Activated CD4-positive, alpha-beta T cell treated with anti-CD3 and anti-CD28 coated beads for 36 hours (primary cell): ENCODE data around the gene NT5DC2. TPM values are rescaled to one million over a fixed set of nuclear protein-coding genes. Genes with fewer than 3 reads are reported as not detected.
"Not testable (repeated sequence)": the region's sequence is repeated elsewhere in the genome, so short reads cannot be mapped to it uniquely, and the experiment has no call there.

ENCODE experiments used
- ATAC-seq: fragments of 200-7000 bp; cut with Tn5 transposase; one replicate; pipeline ENCODE4 v1.10.0; 2021; ENCODE audit warnings: mild to moderate bottlenecking, moderate library complexity
- CTCF ChIA-PET: fragments of 350-600 bp; sonication (Branson Sonifier 250); formaldehyde crosslinking; loops from one replicate; lab custom pipeline; 2021; ENCODE audit warnings: antibody characterized with exemption; lab: Charles Lee
- POLR2A ChIA-PET: fragments of 350-600 bp; sonication (Branson Sonifier 250); formaldehyde crosslinking; loops from one replicate; lab custom pipeline; 2021; ENCODE audit warnings: antibody characterized with exemption, inconsistent platforms; lab: Charles Lee
- DNase-seq: peaks from one replicate; pipeline ENCODE4 v3.0.0-alpha.2; 2020
- H3K27ac Mint-ChIP-seq: one replicate; pipeline ENCODE4 v1.8.0; 2021; ENCODE audit warnings: mixed read lengths
- H3K27me3 Mint-ChIP-seq: one replicate; pipeline ENCODE4 v1.8.0; 2021; ENCODE audit warnings: mixed read lengths
- H3K36me3 Mint-ChIP-seq: one replicate; pipeline ENCODE4 v1.8.0; 2021; ENCODE audit warnings: low read depth, mixed read lengths
- H3K4me1 Mint-ChIP-seq: one replicate; pipeline ENCODE4 v1.8.0; 2021; ENCODE audit warnings: mixed read lengths
- H3K4me3 Mint-ChIP-seq: one replicate; pipeline ENCODE4 v1.8.0; 2021; ENCODE audit warnings: mild to moderate bottlenecking, moderate library complexity, mixed read lengths
- H3K9me3 Mint-ChIP-seq: one replicate; pipeline ENCODE4 v1.8.0; 2021; ENCODE audit warnings: low read depth, mixed read lengths
- intact Hi-C, 2 experiments: fragments of 100-400 bp; cut with DNase I in 1 of 2; cut with micrococcal nuclease in 1 of 2; formaldehyde crosslinking; loops; one replicate each; pipeline versions ENCODE4 v1.14.2 to v1.15.1; 2022 to 2024; cut with DNase I, micrococcal nuclease
- total RNA-seq, 2 experiments: library from RNA; stranded (reverse); gene quantifications; one replicate each; pipeline ENCODE4 v1.2.3, GENCODE V29; 2021

NT5DC2 gene
- total RNA-seq, 2 experiments from 2014 or later: 35.6 to 59.1 TPM

DNA sequence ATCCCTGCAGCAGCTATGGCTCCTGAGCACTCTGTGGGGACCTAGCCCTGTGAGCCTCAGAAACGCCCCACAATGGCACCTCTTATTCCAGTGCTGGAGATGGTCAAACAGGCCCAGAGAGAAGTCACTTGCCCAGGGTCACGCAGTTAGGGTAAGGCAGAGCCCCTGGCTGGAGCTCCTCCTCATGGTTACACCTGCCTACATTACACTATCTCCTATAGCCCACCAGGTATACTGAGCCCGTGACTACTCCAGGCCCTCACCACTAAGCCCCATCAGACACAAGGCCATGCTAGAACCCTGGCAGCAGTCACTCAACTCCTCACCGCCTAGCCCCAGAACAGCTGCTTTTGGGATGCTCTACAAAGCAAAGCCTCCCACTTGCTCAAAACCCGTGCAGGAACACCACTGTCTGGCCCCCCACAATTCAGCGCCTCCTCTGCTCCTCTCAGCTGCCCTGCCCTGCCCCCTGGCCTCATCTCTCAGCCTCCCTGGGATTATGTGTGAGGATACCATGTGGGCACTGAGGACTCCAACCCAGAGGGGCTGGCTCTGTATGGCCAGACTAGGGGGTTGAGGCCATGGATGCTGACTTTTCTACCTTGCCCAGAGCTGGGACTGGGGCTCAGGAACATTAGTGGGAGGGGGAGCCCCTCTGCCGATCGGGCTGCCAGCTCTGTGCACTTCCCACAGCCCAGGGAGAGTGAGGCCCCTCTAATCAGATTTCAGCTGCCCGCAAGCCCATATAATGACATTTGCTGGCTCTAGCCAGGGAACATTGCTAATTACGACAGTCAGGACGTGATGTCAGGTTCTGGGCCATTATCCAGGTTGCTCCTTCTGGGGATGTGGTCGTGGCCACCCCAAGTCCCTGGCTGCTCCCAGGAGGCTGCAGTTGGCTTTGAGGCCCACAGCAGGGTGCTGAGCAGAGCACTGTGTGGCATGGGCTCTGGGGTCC lies 4.0 kb downstream of the NT5DC2 start:
- intact Hi-C loops: loop anchor here in 1 of 2 experiments (5.0 to 10.0 kb wide), 2 partner anchors 818 to 1145 kb away; partner anchors contain the start of genes DCP1A and MANF
- DNase-seq (no peak), ATAC-seq (no peak)
- POLR2A ChIA-PET: no interaction called here
- Mint-ChIP-seq H3K4me1 (peaks cover 5% of the 10 kb centered on the region), H3K36me3 (peaks cover 3% of the 10 kb centered on the region), H3K27ac (no peak overlapping the region), H3K4me3 (no peak overlapping the region), H3K27me3 (no peaks in the 10 kb centered on the region), H3K9me3 (no peaks in the 10 kb centered on the region)
- CTCF ChIA-PET: no interaction called here

DNA sequence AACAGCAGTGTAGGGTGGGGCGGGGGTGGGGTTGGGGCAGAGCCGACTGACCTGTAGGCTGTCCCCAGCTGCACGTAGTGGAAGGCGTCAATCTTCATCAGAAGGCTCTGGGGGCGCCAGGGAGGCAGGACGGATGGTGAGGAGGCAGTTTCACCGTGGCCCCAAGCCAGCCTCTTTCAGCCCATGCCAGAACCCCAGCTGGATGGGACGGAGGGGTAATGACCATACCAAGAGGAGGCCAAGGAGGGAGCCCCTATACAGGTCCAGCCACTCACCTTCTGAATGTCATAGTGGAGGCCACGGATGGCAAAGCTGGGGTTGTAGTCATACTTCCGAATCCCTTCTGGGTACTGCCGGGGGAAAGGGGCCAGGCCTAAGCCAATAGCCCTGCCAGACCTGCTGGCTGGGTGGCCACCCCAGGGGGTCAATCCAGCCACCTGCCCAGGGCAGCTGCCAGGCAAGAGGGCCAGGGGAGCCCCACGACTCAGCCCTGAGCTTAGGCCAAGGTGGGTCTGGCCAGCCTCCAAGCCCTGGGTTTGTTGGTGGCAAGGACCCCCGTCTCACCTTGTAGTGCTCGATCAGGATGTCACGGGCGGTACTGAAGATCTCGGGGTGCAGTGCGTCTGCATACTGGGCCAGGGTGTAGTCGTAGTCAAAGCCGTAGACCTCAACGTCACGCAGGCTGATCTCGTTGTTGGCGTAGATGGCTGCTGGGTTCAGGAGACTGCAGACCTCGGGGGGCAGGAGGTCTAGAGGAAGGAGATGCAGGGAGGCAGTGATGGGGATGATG lies 4.9 kb downstream of the NT5DC2 start:
- intact Hi-C loops: no loop called here
- H3K9me3 Mint-ChIP-seq: no peaks in the 10 kb centered on the region
- H3K27me3 Mint-ChIP-seq: no peaks in the 10 kb centered on the region
- peak; percentile 1 for DNase-seq
- no peak overlapping the region for H3K4me3 Mint-ChIP-seq
- H3K4me1 Mint-ChIP-seq: peaks cover 3% of the 10 kb centered on the region
- CTCF ChIA-PET: no interaction called here
- ATAC-seq: no peak
- H3K27ac Mint-ChIP-seq: no peak overlapping the region
- POLR2A ChIA-PET: no interaction called here
- H3K36me3 Mint-ChIP-seq: peaks cover 6% of the 10 kb centered on the region

DNA sequence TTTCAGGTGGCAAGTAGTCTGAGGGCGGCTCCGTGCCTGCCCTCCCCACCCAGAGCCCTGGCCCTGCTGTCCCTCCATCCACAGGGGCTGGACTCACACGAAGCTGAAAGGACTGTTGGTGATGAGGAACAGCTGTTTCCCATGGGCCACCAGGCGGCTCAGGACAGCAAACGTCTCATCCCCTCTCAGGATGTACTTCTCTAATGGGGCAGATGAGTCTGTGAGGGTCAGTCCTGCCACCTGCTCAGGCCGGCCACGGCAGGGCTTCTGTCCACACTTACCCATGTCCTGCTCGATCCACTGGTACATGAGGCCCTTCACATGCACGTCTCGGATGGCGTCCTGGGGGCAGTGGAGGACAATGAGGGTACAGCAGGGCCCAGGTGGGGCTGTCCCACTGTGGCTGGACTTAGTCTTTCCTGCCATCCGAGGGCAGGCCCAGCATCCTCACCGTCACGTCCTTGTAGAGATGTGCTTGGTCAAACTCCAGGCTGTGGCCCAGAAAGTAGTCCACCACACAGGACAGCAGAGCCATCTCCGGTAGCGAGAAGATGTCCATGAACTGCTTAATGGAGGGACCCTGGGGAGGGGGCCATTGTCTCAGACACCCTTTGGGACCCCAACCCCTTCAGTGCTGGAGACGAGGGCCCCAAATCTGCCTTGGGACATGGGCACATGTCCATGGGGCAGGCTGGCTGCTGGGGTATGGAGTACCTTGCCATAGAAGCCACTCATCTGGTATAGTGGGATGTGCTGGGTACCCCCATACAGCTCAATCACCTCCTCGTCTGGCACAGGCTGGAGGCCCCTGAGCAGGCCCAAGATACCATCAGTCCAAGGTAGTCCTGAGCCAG lies 5.7 kb downstream of the NT5DC2 start:
- Mint-ChIP-seq H3K4me1 (peaks cover 3% of the 10 kb centered on the region), H3K4me3 (no peak overlapping the region), H3K36me3 (peaks cover 6% of the 10 kb centered on the region), H3K9me3 (no peaks in the 10 kb centered on the region), H3K27ac (no peak overlapping the region), H3K27me3 (no peaks in the 10 kb centered on the region)
- ATAC-seq (no peak), DNase-seq (peak; percentile 1)
- POLR2A ChIA-PET: no interaction called here
- intact Hi-C loops: no loop called here
- CTCF ChIA-PET: no interaction called here

DNA sequence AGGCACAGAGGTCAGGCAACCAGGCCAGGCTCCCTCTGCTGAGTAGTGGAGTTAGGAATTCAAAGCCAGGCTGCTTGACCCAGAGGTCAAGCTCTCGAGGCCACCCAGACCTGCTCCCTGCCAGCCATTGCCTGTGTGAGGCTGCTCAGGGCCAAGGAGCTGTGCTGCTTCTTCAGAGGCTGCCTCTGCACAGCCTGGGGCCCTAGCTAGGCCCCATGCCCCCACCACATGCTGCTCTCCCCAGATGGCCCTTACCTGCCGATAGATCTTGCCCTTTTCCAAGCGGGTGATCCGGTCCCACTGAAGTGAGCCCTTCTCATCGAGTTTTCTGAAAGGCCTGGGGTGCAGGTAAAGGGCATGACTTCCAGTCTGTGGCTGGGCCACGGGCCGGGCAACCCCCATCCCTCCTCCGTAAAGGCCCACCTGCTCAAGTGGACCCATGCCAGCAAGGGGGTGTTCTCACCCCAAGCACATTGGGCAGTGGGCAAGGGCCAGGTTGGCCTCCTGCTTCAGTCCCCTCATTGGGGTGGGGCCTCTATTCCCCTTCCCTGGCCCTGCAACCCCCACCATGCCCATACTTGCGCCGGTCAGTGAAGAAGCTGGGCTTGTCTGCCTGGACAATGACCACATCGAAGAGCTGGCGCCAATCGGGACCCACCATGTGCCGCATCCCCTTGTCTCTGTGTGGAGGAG lies 6.5 kb downstream of the NT5DC2 start:
- no peak for ATAC-seq
- ChIA-PET CTCF (interaction anchor here (0.6 to 1.1 kb wide), 2 partner anchors 9 to 311 kb away, joined by 3 read pairs; partner anchors contain the start of gene UQCC5), POLR2A (interaction anchor here (0.6 kb wide), 1 partner anchor 54 kb away, joined by 3 read pairs; no protein-coding TSS in a partner anchor)
- peaks cover under 1% of the 10 kb centered on the region for H3K4me1 Mint-ChIP-seq
- H3K27ac Mint-ChIP-seq: no peak overlapping the region
- no peaks in the 10 kb centered on the region for H3K9me3 Mint-ChIP-seq
- intact Hi-C loops: no loop called here
- H3K4me3 Mint-ChIP-seq: no peak overlapping the region
- H3K36me3 Mint-ChIP-seq: peaks cover 6% of the 10 kb centered on the region
- H3K27me3 Mint-ChIP-seq: no peaks in the 10 kb centered on the region
- DNase-seq: peak; percentile 2

DNA sequence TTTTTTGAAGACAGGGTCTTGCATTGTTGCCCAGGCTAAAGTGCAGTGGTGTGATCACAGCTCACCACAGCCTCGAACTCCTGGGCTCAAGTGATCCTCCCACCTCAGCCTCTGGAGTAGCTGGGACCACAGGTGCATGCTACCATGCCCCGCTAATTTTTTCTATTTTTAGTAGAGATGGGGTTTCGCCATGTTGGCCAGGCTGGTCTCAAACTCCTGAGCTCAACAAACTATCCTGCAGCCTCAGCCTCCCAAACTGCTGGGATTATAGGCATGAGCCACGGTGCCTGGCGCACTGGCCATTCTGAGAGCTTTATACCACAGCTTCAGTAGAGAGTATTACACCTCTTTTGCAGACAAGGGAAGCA lies 7.0 kb downstream of the NT5DC2 start:
- H3K4me3 Mint-ChIP-seq, intact Hi-C loops, DNase-seq, H3K27ac Mint-ChIP-seq, H3K9me3 Mint-ChIP-seq, ATAC-seq, H3K36me3 Mint-ChIP-seq, H3K27me3 Mint-ChIP-seq, H3K4me1 Mint-ChIP-seq: not testable (repeated sequence)
- CTCF ChIA-PET: interaction anchor here (0.6 to 1.1 kb wide), 2 partner anchors 9 to 310 kb away, joined by 3 read pairs; partner anchors contain the start of gene UQCC5
- POLR2A ChIA-PET: interaction anchor here (0.6 kb wide), 1 partner anchor 55 kb away, joined by 3 read pairs; no protein-coding TSS in a partner anchor

DNA sequence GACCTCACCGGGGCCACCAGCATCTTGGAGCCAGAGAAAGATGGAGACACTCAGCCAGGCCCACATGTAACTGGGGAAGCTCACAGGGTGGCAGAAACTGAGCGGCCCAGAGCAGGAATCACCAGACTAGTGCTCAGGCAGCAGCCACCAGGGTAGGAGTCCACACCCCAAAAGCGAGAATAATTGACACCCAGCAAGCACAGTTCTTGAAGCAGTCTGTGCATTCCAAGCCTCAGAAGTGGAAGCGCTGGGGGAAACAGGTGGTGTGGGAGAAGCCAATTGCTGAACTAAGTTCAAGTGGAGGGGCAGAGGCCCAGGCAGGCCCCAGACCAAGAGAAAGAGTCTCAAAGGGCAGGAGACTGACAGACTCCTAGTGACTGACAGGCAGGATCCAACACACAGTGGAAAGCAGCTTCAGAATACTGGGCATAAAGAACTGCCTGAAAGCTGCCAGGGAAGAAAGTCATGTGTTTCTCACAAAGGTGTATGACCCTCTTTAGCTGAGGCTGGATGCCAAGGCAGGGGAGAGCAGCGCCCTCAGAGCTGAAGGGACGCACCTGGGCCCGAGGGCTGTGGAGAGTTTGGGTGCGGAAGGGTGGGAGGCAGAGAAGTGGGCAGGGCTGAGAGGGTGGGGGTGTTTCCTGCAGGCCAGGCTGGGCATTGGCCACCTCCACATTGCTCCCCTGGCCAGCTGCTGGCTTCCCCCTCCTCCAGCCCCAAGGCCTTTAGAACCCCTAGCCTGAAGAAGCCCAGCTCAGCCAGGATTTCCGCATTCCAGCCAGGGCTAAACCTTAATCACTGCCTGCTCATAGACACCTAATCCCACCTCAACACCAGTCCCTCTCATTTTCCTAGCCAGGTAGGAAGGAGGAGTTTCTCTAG lies 7.7 kb downstream of the NT5DC2 start:
- POLR2A ChIA-PET: no interaction called here
- CTCF ChIA-PET: interaction anchor here (1.1 kb wide), 1 partner anchor 10 kb away, joined by 3 read pairs; the partner anchor contains the start of gene UQCC5
- intact Hi-C loops: no loop called here
- peaks cover 6% of the 10 kb centered on the region for H3K36me3 Mint-ChIP-seq
- no peaks in the 10 kb centered on the region for H3K4me1 Mint-ChIP-seq
- no peak for DNase-seq
- H3K9me3 Mint-ChIP-seq: no peaks in the 10 kb centered on the region
- no peak for ATAC-seq
- H3K27ac Mint-ChIP-seq: no peak overlapping the region
- no peaks in the 10 kb centered on the region for H3K27me3 Mint-ChIP-seq
- no peak overlapping the region for H3K4me3 Mint-ChIP-seq

DNA sequence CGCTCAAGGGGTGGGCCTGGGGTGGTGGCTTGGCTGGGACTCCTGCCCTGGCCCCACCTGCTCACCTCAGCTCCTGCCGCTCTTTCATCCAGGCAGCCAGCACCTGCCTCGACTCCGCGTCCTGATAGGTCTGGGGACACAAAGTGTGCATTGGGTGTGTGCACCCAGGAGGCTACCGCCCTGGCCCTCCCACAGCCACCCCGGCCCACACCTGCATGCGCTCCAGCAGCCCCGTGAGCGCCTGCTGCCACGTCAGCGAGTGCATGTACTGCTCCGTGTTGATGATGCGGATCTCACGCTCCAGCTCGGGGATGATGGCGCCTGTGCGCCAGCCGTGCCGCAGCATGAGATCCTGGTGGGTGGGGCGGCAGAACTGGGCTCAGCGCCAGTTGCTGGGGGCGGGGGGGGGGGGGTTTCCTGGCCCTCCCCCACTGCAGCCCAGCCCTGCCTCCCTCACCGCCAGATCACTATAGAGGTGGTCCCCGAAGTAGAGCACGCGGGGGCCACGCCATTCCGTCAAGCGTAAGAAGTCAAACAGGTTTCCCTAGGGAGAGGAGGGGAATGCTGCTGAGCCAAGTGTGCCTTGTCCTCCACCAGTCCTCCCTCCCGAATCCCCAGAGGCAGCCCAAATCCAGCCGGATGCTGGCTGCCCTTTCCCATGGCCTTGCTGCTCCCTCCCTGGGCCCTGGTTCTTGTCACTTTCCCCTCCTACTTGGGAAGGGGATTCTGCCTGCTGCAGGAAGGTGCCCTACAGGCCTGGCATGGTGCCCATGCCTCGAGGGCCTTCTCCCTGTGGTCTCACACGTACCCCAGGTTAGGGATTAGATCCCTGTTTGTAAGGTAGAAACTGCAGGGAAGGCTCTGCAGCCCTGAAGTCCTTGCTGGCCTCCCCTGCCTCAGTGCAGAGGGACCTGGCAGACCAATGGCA lies 8.6 kb downstream of the NT5DC2 start:
- DNase-seq: no peak
- ATAC-seq: no peak
- no peak overlapping the region for H3K4me3 Mint-ChIP-seq
- no peaks in the 10 kb centered on the region for H3K9me3 Mint-ChIP-seq
- intact Hi-C loops: no loop called here
- H3K27me3 Mint-ChIP-seq: no peaks in the 10 kb centered on the region
- POLR2A ChIA-PET: no interaction called here
- CTCF ChIA-PET: no interaction called here
- no peaks in the 10 kb centered on the region for H3K4me1 Mint-ChIP-seq
- H3K36me3 Mint-ChIP-seq: peaks cover 6% of the 10 kb centered on the region
- H3K27ac Mint-ChIP-seq: no peak overlapping the region

DNA sequence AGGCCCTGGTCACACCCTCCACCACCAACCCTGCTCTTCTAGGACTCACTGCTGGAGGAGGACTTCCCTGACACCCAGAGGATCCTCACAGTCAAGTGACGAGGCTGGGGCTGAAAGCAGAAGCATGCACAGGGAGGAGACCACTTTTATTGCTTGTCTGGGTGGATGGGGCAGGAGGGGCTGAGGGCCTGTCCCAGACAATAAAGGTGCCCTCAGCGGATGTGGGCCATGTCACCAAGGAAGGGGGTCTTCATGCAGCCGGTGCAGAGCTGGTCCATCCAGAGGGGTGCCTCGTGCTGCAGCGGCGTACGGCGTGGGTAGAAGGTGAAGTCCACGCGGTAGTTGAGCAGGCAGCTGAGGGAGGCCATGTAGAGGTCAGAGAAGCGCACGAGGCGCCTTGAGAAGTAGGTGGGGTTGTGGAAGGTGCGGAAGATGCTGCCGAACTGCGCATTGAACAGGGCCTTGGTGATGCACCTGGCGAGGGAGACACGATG lies 9.4 kb downstream of the NT5DC2 start:
- no peaks in the 10 kb centered on the region for H3K9me3 Mint-ChIP-seq
- peaks cover 6% of the 10 kb centered on the region for H3K36me3 Mint-ChIP-seq
- no peak overlapping the region for H3K27ac Mint-ChIP-seq
- POLR2A ChIA-PET: no interaction called here
- DNase-seq: no peak
- ATAC-seq: no peak
- no peaks in the 10 kb centered on the region for H3K27me3 Mint-ChIP-seq
- no peaks in the 10 kb centered on the region for H3K4me1 Mint-ChIP-seq
- intact Hi-C loops: no loop called here
- CTCF ChIA-PET: no interaction called here
- H3K4me3 Mint-ChIP-seq: no peak overlapping the region
